UCSD-AML1 (cell line): ENCODE measurements around the gene SLC18A3.

Source experiments
- DNase-seq: peaks from one replicate; lab custom pipeline; 2025; ENCODE audit not compliant: unreplicated experiment; lab: John Stamatoyannopoulos, UW

Gene SLC18A3

GRCh38 chr10:49595713-49596492, 14.2 kb upstream of the SLC18A3 start:
- no peak for DNase-seq

- DNase-seq = no peak
These were observed 13.7 kb upstream of the SLC18A3 start for GRCh38 chr10:49596493-49596809.

- no peak for DNase-seq
These were observed 13.3 kb upstream of the SLC18A3 start for GRCh38 chr10:49596836-49597235.

GRCh38 chr10:49597426-49598163, 12.5 kb upstream of the SLC18A3 start:
- no peak for DNase-seq

- no peak for DNase-seq
These were observed 11.8 kb upstream of the SLC18A3 start for GRCh38 chr10:49598164-49598856.

GRCh38 chr10:49598986-49599385, 11.1 kb upstream of the SLC18A3 start:
- no peak for DNase-seq

- DNase-seq = no peak
These were observed 10.6 kb upstream of the SLC18A3 start for GRCh38 chr10:49599546-49599945.

- no peak for DNase-seq
These were observed 10.1 kb upstream of the SLC18A3 start for GRCh38 chr10:49600046-49600445.

GRCh38 chr10:49600781-49601400, 9.2 kb upstream of the SLC18A3 start:
- no peak for DNase-seq

- DNase-seq = no peak
These were observed 8.3 kb upstream of the SLC18A3 start for GRCh38 chr10:49601857-49602256.

GRCh38 chr10:49602380-49603023, 7.6 kb upstream of the SLC18A3 start:
- no peak for DNase-seq

- DNase-seq = no peak
These were observed 4.7 kb upstream of the SLC18A3 start for GRCh38 chr10:49605216-49605938.

- no peak for DNase-seq
These were observed 4.1 kb upstream of the SLC18A3 start for GRCh38 chr10:49605939-49606509.

GRCh38 chr10:49606981-49607535, 3.1 kb upstream of the SLC18A3 start:
- DNase-seq = peak; percentile 93

GRCh38 chr10:49608166-49609005, 1.7 kb upstream of the SLC18A3 start:
- DNase-seq = no peak

GRCh38 chr10:49609006-49609282, 1.2 kb upstream of the SLC18A3 start:
- DNase-seq = no peak

GRCh38 chr10:49609283-49610113, 612 bp upstream of the SLC18A3 start:
- DNase-seq = no peak

GRCh38 chr10:49610458-49611165, 502 bp downstream of the SLC18A3 start:
- DNase-seq = no peak
